ENCODE results near the gene ACSL1.
A peak's percentile ranks its signal among the peaks of the same experiment; 100 is the strongest.

ACSL1 gene

GRCh38 chr4:184812199-184812542, 13.6 kb downstream of the ACSL1 start:
- no peak for DNase-seq

- peak; percentile 76 to 90 (median 85) for DNase-seq
Observed at GRCh38 chr4:184811526-184812198, 14.1 kb downstream of the ACSL1 start.

GRCh38 chr4:184810720-184811119, 15.0 kb downstream of the ACSL1 start:
- peak; percentile 65 to 81 (median 70) for DNase-seq

- no peak for DNase-seq
Observed at GRCh38 chr4:184808713-184809050, 17.1 kb downstream of the ACSL1 start.

GRCh38 chr4:184807797-184808712, 17.7 kb downstream of the ACSL1 start:
- no peak for DNase-seq

GRCh38 chr4:184807256-184807655, 18.5 kb downstream of the ACSL1 start:
- no peak for DNase-seq

GRCh38 chr4:184806711-184807110, 19.1 kb downstream of the ACSL1 start:
- DNase-seq, result no peak

GRCh38 chr4:184806229-184806550, 19.6 kb downstream of the ACSL1 start:
- no peak for DNase-seq

- peak; percentile 73 to 87 (median 80) for DNase-seq
Observed at GRCh38 chr4:184805462-184806228, 20.1 kb downstream of the ACSL1 start.

- DNase-seq, result no peak
Observed at GRCh38 chr4:184804621-184805020, 21.1 kb downstream of the ACSL1 start.

GRCh38 chr4:184803874-184804273, 21.9 kb downstream of the ACSL1 start:
- DNase-seq, result no peak

GRCh38 chr4:184803133-184803532, 22.6 kb downstream of the ACSL1 start:
- DNase-seq, result peak in 1 of 4 experiments; percentile 0

GRCh38 chr4:184802697-184803015, 23.1 kb downstream of the ACSL1 start:
- DNase-seq, result no peak

GRCh38 chr4:184801781-184802696, 23.7 kb downstream of the ACSL1 start:
- DNase-seq, result no peak

GRCh38 chr4:184798504-184798903, 27.3 kb downstream of the ACSL1 start:
- no peak for DNase-seq

- DNase-seq, result no peak
Observed at GRCh38 chr4:184796906-184797305, 28.9 kb downstream of the ACSL1 start.

- DNase-seq, result no peak
Observed at GRCh38 chr4:184795214-184795844, 30.4 kb downstream of the ACSL1 start.

GRCh38 chr4:184794470-184794869, 31.3 kb downstream of the ACSL1 start:
- no peak for DNase-seq

GRCh38 chr4:184793735-184794355, 31.9 kb downstream of the ACSL1 start:
- no peak for DNase-seq

- peak; percentile 89 to 98 (median 92) for DNase-seq
Observed at GRCh38 chr4:184792950-184793555, 32.7 kb downstream of the ACSL1 start.

- DNase-seq, result peak; percentile 39 to 54 (median 54)
Observed at GRCh38 chr4:184792334-184792733, 33.4 kb downstream of the ACSL1 start.
